ENCODE measurements around the gene GPR137C.

DNA sequence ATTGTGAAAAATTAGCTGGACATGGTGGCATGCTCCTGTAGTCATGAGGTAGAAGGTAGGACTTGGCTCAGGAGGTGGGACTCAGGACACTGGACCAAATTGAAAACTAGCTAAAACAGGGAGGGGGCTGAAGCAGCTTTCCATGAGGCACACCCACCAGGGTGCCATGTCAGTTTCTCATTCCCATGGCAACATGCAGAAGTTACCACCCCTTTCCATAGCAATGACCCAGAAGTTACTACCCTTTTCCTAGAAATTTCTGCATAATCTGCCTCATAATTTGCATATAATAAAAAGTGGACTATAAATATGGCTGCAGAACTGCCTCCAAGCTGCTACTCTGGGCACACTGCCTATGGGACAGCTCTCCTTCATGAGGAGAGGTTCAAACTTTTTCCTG, 104.3 kb downstream of the GPR137C start:
- TF ChIP-seq CTCF (conservative IDR thresholded peaks at IDR 0.05) = no peak
- no peak for TF ChIP-seq ZFX (IDR thresholded peaks at IDR 0.05)

All from C4-2B (cell line).